Natural killer cell (primary cell): ENCODE data around the gene ATOH8. TPM values are rescaled to one million over a fixed set of nuclear protein-coding genes. Genes with fewer than 3 reads are reported as not detected.
A peak's percentile ranks its signal among the peaks of the same experiment; 100 is the strongest.

ENCODE experiments used
- ATAC-seq, 3 donors: fragments of 150-1000 bp in 2 of 3; fragments of 200-7000 bp in 1 of 3; cut with Tn5 transposase; 1 replicate in 1 of 3; 2 replicates in 2 of 3; pipeline ENCODE4 v1.10.0; 2021; ENCODE audit warnings: mild to moderate bottlenecking in 2 of 3, moderate library complexity in 2 of 3
- DNase-seq, 2 donors: peaks; one replicate each; pipeline versions ENCODE4 v3.0.0 to v3.0.0-alpha.2; 2013 to 2021; ENCODE audit warnings: mixed read lengths in 1 of 2
- H3K27ac ChIP-seq: one replicate; pipeline ENCODE4 v1.5.1; 2013; ENCODE audit warnings: mild to moderate bottlenecking, low read length
- H3K27me3 ChIP-seq: one replicate; pipeline ENCODE4 v1.6.1; 2013; ENCODE audit warnings: low read length; ENCODE audit not compliant: control insufficient read depth, insufficient read depth
- H3K36me3 ChIP-seq: one replicate; pipeline ENCODE4 v1.6.1; 2013; ENCODE audit warnings: low read length; ENCODE audit not compliant: control insufficient read depth, insufficient read depth
- H3K4me1 ChIP-seq: one replicate; pipeline ENCODE4 v1.6.1; 2013; ENCODE audit warnings: low read length; ENCODE audit not compliant: control insufficient read depth, insufficient read depth
- H3K4me3 ChIP-seq: one replicate; pipeline ENCODE4 v1.5.1; 2013; ENCODE audit warnings: low read length
- H3K9me3 ChIP-seq: one replicate; pipeline ENCODE4 v1.6.1; 2013; ENCODE audit warnings: low read length; ENCODE audit not compliant: control insufficient read depth, insufficient read depth
- H3K27ac Mint-ChIP-seq, 2 donors: one replicate each; pipeline ENCODE4 v1.8.0; 2022; ENCODE audit warnings: mild to moderate bottlenecking in 2 of 2, mixed read lengths in 2 of 2, moderate library complexity in 1 of 2
- H3K27me3 Mint-ChIP-seq, 2 donors: one replicate each; pipeline ENCODE4 v1.8.0; 2022; ENCODE audit warnings: low read depth in 2 of 2, mixed read lengths in 2 of 2
- H3K36me3 Mint-ChIP-seq: one replicate; pipeline ENCODE4 v1.8.0; 2022; ENCODE audit warnings: mixed read lengths
- H3K4me1 Mint-ChIP-seq, 2 donors: one replicate each; pipeline ENCODE4 v1.8.0; 2022; ENCODE audit warnings: mixed read lengths in 2 of 2
- H3K4me3 Mint-ChIP-seq: one replicate; pipeline ENCODE4 v1.8.0; 2022; ENCODE audit warnings: mild to moderate bottlenecking, moderate library complexity, mixed read lengths
- H3K9me3 Mint-ChIP-seq, 2 donors: one replicate each; pipeline ENCODE4 v1.8.0; 2022; ENCODE audit warnings: mixed read lengths in 2 of 2
- WGBS: methylation state at CpG from one replicate; pipeline ENCODE4 v1.1.7; 2013; ENCODE audit warnings: missing lambda C conversion rate; ENCODE audit not compliant: insufficient coverage; 5-methylcytosine and 5-hydroxymethylcytosine counted together
- intact Hi-C: fragments of 100-400 bp; cut with micrococcal nuclease; formaldehyde crosslinking; loops from one replicate; pipeline ENCODE4 v1.14.2; 2022
- total RNA-seq, 4 donors: library from RNA; stranded (reverse); fragments of 120-200 nt in 1 of 4; gene quantifications; one replicate each; pipeline versions ENCODE4 v1.2.3 to v1.2.4, GENCODE V29; 2013 to 2022
- TF ChIP-seq, protein P1 (sequence below): fragments of 200-600 bp; IDR thresholded peaks from one replicate; pipeline ENCODE4 v1.8.0; 2022; ENCODE audit warnings: antibody characterized with exemption

Gene ATOH8
- total RNA-seq, 3 donors from 2014 or later (not counting 1 experiment from before 2014, with no cell fraction given): 0.23 TPM; not detected in 2

DNA sequence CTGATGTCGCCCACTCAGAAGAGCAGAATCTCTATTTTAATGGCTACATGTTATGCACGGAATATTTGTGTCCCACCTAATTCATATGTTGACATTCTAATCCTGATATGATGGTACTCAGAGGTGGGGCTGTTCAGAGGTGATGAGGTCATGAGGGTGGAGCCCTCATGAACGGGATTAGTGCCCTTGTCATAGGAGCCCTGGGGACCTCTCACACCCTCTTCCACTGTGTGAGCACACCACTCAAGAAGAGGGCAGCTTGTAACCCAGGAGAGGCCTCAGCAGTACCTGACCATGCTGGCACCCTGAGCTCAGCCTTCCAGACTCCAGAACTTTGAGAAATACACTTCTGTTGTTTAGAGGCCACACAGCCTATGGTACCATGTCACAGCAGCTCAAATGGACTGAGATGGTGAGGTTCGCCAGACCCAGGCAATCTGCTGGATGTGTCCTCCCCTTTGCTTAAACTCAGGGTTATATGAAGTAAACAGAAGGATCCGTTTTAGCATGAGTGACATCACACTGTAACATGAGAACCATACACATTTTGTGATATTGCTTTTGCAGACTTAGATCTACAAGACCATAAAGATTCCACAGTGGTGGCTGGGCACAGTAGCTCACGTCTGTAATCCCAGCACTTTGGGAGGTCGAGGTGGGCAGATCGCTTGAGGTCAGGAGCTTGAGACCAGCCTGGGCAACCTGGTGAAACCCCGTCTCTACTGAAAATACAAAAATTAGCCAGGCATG, 48.7 kb downstream of the ATOH8 start:
- H3K9me3 ChIP-seq: no peaks in the 10 kb centered on the region
- Mint-ChIP-seq H3K27me3 (peaks cover 3 to 17% of the 10 kb centered on the region in 2 donors), H3K4me1 (peaks cover 13 to 21% of the 10 kb centered on the region in 2 donors), H3K9me3 (no peaks in the 10 kb centered on the region), H3K4me3 (no peak overlapping the region), H3K27ac (no peak overlapping the region), H3K36me3 (no peaks in the 10 kb centered on the region)
- no peak for DNase-seq
- H3K27me3 ChIP-seq: no peaks in the 10 kb centered on the region
- 84% methylated on average over 7 of the region's 9 CpGs for WGBS
- ATAC-seq: no peak
- peaks cover 9% of the 10 kb centered on the region for H3K4me1 ChIP-seq
- no peak overlapping the region for H3K4me3 ChIP-seq
- H3K27ac ChIP-seq: no peak overlapping the region
- no peaks in the 10 kb centered on the region for H3K36me3 ChIP-seq
- intact Hi-C loops: no loop called here
- TF ChIP-seq, protein P1, sequence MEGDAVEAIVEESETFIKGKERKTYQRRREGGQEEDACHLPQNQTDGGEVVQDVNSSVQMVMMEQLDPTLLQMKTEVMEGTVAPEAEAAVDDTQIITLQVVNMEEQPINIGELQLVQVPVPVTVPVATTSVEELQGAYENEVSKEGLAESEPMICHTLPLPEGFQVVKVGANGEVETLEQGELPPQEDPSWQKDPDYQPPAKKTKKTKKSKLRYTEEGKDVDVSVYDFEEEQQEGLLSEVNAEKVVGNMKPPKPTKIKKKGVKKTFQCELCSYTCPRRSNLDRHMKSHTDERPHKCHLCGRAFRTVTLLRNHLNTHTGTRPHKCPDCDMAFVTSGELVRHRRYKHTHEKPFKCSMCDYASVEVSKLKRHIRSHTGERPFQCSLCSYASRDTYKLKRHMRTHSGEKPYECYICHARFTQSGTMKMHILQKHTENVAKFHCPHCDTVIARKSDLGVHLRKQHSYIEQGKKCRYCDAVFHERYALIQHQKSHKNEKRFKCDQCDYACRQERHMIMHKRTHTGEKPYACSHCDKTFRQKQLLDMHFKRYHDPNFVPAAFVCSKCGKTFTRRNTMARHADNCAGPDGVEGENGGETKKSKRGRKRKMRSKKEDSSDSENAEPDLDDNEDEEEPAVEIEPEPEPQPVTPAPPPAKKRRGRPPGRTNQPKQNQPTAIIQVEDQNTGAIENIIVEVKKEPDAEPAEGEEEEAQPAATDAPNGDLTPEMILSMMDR: no peak

DNA sequence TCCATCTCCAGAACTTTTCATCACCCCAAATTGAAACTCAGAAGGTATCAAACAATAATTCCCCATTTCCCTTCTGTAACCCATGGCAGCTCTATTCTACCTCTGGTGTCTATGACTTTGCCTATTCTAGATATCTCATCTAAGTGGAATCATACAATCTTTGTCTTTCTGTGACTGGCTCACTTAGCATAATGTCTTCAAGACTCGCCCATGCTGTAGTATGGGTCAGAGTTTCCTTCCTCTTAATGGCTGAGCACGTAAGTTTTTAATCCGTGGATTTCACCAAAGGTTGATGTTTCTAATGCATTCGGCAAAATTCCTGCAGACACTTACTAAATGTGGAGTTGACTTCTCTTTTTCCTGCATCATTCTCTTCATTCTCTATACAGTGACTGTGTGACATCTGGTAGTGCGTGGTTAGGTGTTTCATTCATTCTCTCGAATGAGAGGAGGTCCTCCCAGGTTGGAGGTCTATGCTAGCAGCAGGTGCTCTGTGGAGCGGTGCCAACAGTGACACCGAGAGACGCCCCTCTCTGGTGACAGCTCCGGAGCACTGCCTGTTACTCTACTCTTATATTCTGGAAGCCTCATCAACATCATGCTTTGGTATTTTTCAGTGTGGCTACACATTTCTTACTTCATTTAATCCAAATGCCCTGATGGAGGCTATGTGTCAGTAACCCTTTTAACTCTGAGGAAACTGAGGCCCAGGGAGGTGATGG, 50.1 kb downstream of the ATOH8 start:
- no peak overlapping the region for H3K27ac ChIP-seq
- no peak overlapping the region for H3K4me3 ChIP-seq
- Mint-ChIP-seq H3K9me3 (no peaks in the 10 kb centered on the region), H3K4me3 (no peak overlapping the region), H3K4me1 (peaks cover 13 to 21% of the 10 kb centered on the region in 2 donors), H3K27ac (peak overlapping the region in 1 of 2 donors; percentile 40), H3K27me3 (peaks cover 3 to 17% of the 10 kb centered on the region in 2 donors), H3K36me3 (no peaks in the 10 kb centered on the region)
- WGBS: 70% methylated on average over 10 of the region's 10 CpGs
- no peaks in the 10 kb centered on the region for H3K36me3 ChIP-seq
- TF ChIP-seq, protein P1: no peak
- intact Hi-C loops: no loop called here
- peaks cover 9% of the 10 kb centered on the region for H3K4me1 ChIP-seq
- no peaks in the 10 kb centered on the region for H3K27me3 ChIP-seq
- H3K9me3 ChIP-seq: no peaks in the 10 kb centered on the region
- ATAC-seq (no peak), DNase-seq (no peak)

DNA sequence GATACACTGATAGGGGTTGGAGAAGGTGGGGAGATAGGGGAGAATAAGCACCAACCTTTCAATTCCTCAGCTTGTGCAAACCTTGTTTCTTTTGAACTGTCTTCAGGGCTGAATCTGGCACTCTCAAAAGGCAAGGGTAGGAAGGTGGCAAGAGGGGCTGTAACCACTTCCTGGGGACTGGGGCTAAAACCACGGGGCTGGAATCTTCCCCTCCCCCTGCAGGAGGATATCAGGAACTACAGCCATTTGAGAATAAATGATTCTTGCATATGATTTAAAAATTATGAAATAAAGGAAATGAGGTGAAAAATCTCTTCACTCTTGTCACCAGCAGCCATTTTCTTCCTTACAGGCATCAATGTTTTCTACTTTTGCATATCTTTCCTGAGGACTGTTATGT, 50.8 kb downstream of the ATOH8 start:
- H3K4me3 ChIP-seq: no peak overlapping the region
- intact Hi-C loops: no loop called here
- H3K4me1 ChIP-seq: peaks cover 9% of the 10 kb centered on the region
- peak in 1 of 2 donors; percentile 51 for DNase-seq
- TF ChIP-seq, protein P1: peak; percentile 54
- Mint-ChIP-seq H3K36me3 (no peaks in the 10 kb centered on the region), H3K9me3 (no peaks in the 10 kb centered on the region), H3K4me1 (peaks cover 13 to 21% of the 10 kb centered on the region in 2 donors), H3K27me3 (peaks cover 1 to 17% of the 10 kb centered on the region in 2 donors), H3K27ac (peak overlapping the region in 1 of 2 donors; percentile 40), H3K4me3 (peak overlapping the region; percentile 37)
- H3K9me3 ChIP-seq: no peaks in the 10 kb centered on the region
- H3K27ac ChIP-seq: no peak overlapping the region
- 0% methylated on average over 1 of the region's 1 CpG for WGBS
- peak; percentile 36 to 73 (median 64) for ATAC-seq
- no peaks in the 10 kb centered on the region for H3K27me3 ChIP-seq
- no peaks in the 10 kb centered on the region for H3K36me3 ChIP-seq
